Measurements from ENCODE around the gene TMEM130. TPM values are rescaled to one million over a fixed set of nuclear protein-coding genes. Genes with fewer than 3 reads are reported as not detected.

TMEM130 gene
- total and polyA plus RNA-seq, 4 donors = not detected

- TF ChIP-seq FOXA2 (IDR thresholded peaks at IDR 0.05) (no peak), TAF1 (conservative IDR thresholded peaks at IDR 0.05) (no peak), JUND (IDR thresholded peaks at IDR 0.05) (no peak), NR2F2 (IDR thresholded peaks at IDR 0.05) (no peak), EGR1 (IDR thresholded peaks at IDR 0.05; ENCODE audit: low read depth in 2 of 2) (no peak), ATF3 (IDR thresholded peaks at IDR 0.05) (no peak)
- TF ChIP-seq, protein P1, sequence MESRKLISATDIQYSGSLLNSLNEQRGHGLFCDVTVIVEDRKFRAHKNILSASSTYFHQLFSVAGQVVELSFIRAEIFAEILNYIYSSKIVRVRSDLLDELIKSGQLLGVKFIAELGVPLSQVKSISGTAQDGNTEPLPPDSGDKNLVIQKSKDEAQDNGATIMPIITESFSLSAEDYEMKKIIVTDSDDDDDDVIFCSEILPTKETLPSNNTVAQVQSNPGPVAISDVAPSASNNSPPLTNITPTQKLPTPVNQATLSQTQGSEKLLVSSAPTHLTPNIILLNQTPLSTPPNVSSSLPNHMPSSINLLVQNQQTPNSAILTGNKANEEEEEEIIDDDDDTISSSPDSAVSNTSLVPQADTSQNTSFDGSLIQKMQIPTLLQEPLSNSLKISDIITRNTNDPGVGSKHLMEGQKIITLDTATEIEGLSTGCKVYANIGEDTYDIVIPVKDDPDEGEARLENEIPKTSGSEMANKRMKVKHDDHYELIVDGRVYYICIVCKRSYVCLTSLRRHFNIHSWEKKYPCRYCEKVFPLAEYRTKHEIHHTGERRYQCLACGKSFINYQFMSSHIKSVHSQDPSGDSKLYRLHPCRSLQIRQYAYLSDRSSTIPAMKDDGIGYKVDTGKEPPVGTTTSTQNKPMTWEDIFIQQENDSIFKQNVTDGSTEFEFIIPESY (IDR thresholded peaks at IDR 0.05) = no peak
- no peak overlapping the region for H3K27ac ChIP-seq (ENCODE audit: low read depth in 1 of 2, low read length in 2 of 2)
- peaks cover 18 to 53% (median 42%) of the 10 kb centered on the region in 4 donors for H3K36me3 ChIP-seq (ENCODE audit: control insufficient read depth in 4 of 4, insufficient read depth in 3 of 4, low read depth in 1 of 4, low read length in 3 of 4)
- no peaks in the 10 kb centered on the region for H3K27me3 ChIP-seq (ENCODE audit: control insufficient read depth in 4 of 4, insufficient read depth in 4 of 4, low read length in 3 of 4)
- H3K9ac ChIP-seq (ENCODE audit: low read depth in 1 of 2, low read length in 2 of 2) = no peak overlapping the region
- DNase-seq (ENCODE audit: low spot score) = no peak
- WGBS = 97% methylated on average over 12 of the region's 12 CpGs
- no peaks in the 10 kb centered on the region for H3K9me3 ChIP-seq (ENCODE audit: control insufficient read depth in 4 of 4, low read length in 3 of 4)
- H3K4me1 ChIP-seq (ENCODE audit: control insufficient read depth in 4 of 4, insufficient read depth in 4 of 4, low read length in 3 of 4) = peaks cover 0 to 8% (median 3%) of the 10 kb centered on the region in 4 donors
- no peak overlapping the region for H3K4me3 ChIP-seq (ENCODE audit: low read depth in 1 of 3, low read length in 3 of 3)
Observed at GRCh38 chr7:98917331-98917730, 47.5 kb upstream of the TMEM130 start.

- H3K9me3 ChIP-seq (ENCODE audit: control insufficient read depth in 4 of 4, low read length in 3 of 4) = no peaks in the 10 kb centered on the region
- no peaks in the 10 kb centered on the region for H3K27me3 ChIP-seq (ENCODE audit: control insufficient read depth in 4 of 4, insufficient read depth in 4 of 4, low read length in 3 of 4)
- no peak overlapping the region for H3K4me3 ChIP-seq (ENCODE audit: low read depth in 1 of 3, low read length in 3 of 3)
- no peak for DNase-seq (ENCODE audit: low spot score)
- H3K4me1 ChIP-seq (ENCODE audit: control insufficient read depth in 4 of 4, insufficient read depth in 4 of 4, low read length in 3 of 4) = no peaks in the 10 kb centered on the region
- H3K9ac ChIP-seq (ENCODE audit: low read depth in 1 of 2, low read length in 2 of 2) = no peak overlapping the region
- TF ChIP-seq EGR1 (IDR thresholded peaks at IDR 0.05; ENCODE audit: low read depth in 2 of 2) (no peak), HNF4G (IDR thresholded peaks at IDR 0.05) (no peak), MAX (IDR thresholded peaks at IDR 0.05) (no peak), FOXA1 (IDR thresholded peaks at IDR 0.05) (no peak), SP1 (IDR thresholded peaks at IDR 0.05) (no peak), CTCF (IDR thresholded peaks at IDR 0.05; ENCODE audit: low read depth, low read length, missing input control) (no peak), YY1 (IDR thresholded peaks at IDR 0.05) (no peak), HNF4A (conservative IDR thresholded peaks at IDR 0.05) (no peak), GABPA (IDR thresholded peaks at IDR 0.05 in 1 of 2, conservative IDR thresholded peaks at IDR 0.05 in 1 of 2) (no peak), ATF3 (IDR thresholded peaks at IDR 0.05) (no peak), FOXA2 (IDR thresholded peaks at IDR 0.05) (no peak), JUND (IDR thresholded peaks at IDR 0.05) (no peak), TAF1 (conservative IDR thresholded peaks at IDR 0.05) (no peak)
- TF ChIP-seq, protein P1 (IDR thresholded peaks at IDR 0.05) = no peak
- TF ChIP-seq, protein P2, sequence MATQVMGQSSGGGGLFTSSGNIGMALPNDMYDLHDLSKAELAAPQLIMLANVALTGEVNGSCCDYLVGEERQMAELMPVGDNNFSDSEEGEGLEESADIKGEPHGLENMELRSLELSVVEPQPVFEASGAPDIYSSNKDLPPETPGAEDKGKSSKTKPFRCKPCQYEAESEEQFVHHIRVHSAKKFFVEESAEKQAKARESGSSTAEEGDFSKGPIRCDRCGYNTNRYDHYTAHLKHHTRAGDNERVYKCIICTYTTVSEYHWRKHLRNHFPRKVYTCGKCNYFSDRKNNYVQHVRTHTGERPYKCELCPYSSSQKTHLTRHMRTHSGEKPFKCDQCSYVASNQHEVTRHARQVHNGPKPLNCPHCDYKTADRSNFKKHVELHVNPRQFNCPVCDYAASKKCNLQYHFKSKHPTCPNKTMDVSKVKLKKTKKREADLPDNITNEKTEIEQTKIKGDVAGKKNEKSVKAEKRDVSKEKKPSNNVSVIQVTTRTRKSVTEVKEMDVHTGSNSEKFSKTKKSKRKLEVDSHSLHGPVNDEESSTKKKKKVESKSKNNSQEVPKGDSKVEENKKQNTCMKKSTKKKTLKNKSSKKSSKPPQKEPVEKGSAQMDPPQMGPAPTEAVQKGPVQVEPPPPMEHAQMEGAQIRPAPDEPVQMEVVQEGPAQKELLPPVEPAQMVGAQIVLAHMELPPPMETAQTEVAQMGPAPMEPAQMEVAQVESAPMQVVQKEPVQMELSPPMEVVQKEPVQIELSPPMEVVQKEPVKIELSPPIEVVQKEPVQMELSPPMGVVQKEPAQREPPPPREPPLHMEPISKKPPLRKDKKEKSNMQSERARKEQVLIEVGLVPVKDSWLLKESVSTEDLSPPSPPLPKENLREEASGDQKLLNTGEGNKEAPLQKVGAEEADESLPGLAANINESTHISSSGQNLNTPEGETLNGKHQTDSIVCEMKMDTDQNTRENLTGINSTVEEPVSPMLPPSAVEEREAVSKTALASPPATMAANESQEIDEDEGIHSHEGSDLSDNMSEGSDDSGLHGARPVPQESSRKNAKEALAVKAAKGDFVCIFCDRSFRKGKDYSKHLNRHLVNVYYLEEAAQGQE (IDR thresholded peaks at IDR 0.05) = no peak
- peaks cover 31 to 79% (median 63%) of the 10 kb centered on the region in 4 donors for H3K36me3 ChIP-seq (ENCODE audit: control insufficient read depth in 4 of 4, insufficient read depth in 3 of 4, low read depth in 1 of 4, low read length in 3 of 4)
- H3K27ac ChIP-seq (ENCODE audit: low read depth in 1 of 2, low read length in 2 of 2) = no peak overlapping the region
Observed at GRCh38 chr7:98913612-98914011, 43.8 kb upstream of the TMEM130 start.

All from liver (tissue), 9 donors.